Upper lobe of left lung (tissue), 4 donors: ENCODE results near the gene HSD17B4.

Experiments
- POLR2A ChIP-seq, 4 donors: fragments of 450-650 bp; IDR thresholded peaks; one replicate each; pipeline ENCODE4 v1.5.1; 2016 to 2017; ENCODE audit warnings: antibody characterized with exemption in 4 of 4, mild to moderate bottlenecking in 2 of 4
- TF ChIP-seq, protein P1 (sequence below), 6 experiments: fragments of 450-650 bp in 4 of 6; fragments of 200-600 bp in 2 of 6; sonication (generic) in 2 of 6; IDR thresholded peaks; one replicate each; pipeline ENCODE4 v1.5.1; 2016 to 2019; ENCODE audit warnings: antibody characterized with exemption in 6 of 6

- TF ChIP-seq, protein P1, sequence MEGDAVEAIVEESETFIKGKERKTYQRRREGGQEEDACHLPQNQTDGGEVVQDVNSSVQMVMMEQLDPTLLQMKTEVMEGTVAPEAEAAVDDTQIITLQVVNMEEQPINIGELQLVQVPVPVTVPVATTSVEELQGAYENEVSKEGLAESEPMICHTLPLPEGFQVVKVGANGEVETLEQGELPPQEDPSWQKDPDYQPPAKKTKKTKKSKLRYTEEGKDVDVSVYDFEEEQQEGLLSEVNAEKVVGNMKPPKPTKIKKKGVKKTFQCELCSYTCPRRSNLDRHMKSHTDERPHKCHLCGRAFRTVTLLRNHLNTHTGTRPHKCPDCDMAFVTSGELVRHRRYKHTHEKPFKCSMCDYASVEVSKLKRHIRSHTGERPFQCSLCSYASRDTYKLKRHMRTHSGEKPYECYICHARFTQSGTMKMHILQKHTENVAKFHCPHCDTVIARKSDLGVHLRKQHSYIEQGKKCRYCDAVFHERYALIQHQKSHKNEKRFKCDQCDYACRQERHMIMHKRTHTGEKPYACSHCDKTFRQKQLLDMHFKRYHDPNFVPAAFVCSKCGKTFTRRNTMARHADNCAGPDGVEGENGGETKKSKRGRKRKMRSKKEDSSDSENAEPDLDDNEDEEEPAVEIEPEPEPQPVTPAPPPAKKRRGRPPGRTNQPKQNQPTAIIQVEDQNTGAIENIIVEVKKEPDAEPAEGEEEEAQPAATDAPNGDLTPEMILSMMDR (IDR thresholded peaks at IDR 0.05): no peak
- no peak for TF ChIP-seq POLR2A (IDR thresholded peaks at IDR 0.05)
Measured at GRCh38 chr5:119529811-119530210, 77.5 kb downstream of the HSD17B4 start.
